ENCODE results near the gene ZNF317. TPM values are rescaled to one million over a fixed set of nuclear protein-coding genes. Genes with fewer than 3 reads are reported as not detected.
A peak's percentile ranks its signal among the peaks of the same experiment; 100 is the strongest.

Gene ZNF317
- 10 to 100 TPM; 27.4 to 40.8 (median 38.1) TPM for polyA plus RNA-seq (ENCODE audit: insufficient read length in 4 of 4)

DNA sequence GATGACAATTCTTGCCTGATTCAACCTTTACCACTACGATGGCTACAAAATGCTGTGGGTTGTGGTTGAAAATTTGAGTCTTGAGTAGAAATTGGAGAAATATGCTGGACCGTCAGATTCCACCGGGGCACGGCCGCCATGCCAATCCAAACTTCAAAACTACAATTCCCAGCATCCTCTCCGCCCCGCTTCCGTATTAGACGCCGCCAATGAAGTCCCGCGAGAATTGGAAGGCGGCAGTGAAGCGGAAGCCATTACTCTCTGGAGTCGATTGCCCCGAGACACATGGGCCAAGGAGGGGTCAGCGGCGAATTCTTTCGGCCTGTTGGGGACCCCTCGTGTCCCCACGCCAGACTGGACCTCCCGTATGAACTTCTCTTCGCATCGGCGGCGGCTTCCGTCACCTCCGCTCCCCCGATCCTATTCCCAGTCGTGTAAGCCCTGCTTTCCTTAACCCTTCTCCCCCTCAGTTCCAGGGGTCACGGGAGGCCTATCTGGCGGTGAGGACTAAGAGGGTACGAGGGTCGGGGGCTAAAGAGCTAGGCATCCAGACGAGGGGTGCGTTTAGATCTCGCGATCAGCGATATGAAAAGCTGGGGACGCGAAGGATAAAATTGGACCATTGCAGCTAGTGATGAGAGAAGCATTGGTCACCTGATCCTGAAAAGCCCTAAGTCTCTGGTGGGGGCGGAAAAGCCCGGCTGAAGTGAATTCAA is at the start of gene ZNF317:
ZNF317 (plus strand) TSS at position 239 of the 716 bp plus-strand sequence. CDS start 15,620 bp downstream, outside the sequence.
- peak; percentile 84 to 94 (median 90) for DNase-seq (ENCODE audit: low read depth in 4 of 4, low spot score in 3 of 4)

DNA sequence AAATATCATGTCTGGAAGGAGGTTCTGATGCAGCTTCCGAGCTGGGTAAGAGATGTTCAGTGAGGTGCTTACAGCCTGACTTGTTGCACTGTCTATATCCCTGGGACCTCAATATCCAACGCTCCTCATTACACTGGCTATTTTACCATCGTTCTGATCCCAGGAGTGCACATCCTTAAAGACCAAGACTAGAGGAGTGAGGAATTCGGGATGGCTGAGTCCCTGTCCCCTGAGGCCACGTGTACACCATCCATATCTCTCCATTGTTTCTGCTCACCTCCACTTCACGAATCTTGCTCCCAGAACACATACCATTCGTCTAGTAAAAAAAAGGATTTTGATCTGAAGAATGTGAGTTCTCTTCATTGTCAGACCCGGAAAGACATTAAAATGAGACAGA is 32.8 kb upstream of the ZNF317 start, which contains the start of gene OR7G2:
OR7G2 (minus strand) TSS at position 101 of the 400 bp plus-strand sequence. CDS start 4,232 bp downstream, outside the sequence.
- DNase-seq (ENCODE audit: low read depth in 4 of 4, low spot score in 3 of 4) = no peak

DNA sequence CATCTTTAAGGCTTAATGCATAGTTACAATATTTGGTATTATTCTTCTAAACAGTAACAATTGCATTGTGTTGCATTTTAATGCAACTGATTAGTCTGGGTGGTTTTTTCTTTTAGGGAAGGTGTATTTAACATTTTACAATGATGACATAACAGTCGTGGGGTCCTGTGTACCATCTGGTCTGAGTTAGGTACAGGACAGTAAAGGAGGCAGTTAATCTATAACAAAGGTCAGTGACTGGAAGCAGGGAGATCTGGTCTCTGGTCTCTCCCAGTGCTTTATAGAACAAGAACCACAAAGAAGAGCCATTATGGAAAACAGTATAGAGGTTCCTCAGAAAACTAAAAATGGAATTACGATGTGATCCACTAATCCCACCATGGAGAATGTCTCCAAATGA is 30.2 kb upstream of the ZNF317 start:
- DNase-seq (ENCODE audit: low read depth in 4 of 4, low spot score in 3 of 4) = no peak

DNA sequence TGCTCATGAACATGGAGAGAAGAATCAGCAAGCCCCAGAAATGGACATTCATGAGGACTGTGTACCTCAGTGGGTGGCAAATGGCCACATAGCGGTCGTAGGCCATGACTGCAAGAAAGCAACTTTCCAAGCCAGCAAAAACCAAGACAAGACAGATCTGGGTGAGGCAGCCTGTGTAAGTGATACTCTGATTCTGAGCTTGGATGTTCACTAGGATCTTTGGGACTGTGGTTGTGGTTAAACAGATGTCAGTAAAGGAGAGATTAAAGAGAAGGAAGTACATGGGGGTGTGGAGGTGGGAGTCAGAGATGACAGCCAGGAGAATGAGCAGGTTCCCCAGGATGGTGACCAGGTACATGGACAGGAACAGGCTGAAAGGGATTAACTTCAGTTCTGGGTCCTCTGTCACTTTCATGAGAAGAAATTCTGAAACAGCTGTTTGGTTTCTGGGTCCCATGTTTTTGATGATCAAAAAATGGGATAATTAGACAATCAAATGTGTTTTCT is 24.8 kb upstream of the ZNF317 start, which contains the start of gene OR7G1:
OR7G1 (minus strand) TSS at position 457 of the 507 bp plus-strand sequence; CDS start at position 457, 0 bp downstream.
- no peak for DNase-seq (ENCODE audit: low read depth in 4 of 4, low spot score in 3 of 4)

DNA sequence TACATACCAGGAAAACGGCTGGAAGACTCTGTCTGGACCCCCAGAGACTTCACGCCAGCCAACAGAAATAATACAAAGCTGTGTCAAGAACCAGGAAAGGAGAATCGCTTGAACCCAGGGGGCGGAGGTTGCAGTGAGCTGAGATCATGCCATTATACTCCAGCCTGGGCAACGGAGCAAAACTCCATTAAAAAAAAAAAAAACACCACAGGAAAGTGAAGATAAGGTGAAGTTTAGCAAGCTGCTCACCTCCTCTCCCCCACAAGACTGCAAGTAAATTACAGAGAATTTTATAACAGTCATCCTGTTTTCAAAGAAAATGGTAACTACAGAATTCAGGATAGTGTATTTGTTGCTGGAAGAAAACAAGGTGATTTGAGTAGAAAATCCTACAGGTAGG is 23.6 kb upstream of the ZNF317 start:
- no peak for DNase-seq (ENCODE audit: low read depth in 4 of 4, low spot score in 3 of 4)

DNA sequence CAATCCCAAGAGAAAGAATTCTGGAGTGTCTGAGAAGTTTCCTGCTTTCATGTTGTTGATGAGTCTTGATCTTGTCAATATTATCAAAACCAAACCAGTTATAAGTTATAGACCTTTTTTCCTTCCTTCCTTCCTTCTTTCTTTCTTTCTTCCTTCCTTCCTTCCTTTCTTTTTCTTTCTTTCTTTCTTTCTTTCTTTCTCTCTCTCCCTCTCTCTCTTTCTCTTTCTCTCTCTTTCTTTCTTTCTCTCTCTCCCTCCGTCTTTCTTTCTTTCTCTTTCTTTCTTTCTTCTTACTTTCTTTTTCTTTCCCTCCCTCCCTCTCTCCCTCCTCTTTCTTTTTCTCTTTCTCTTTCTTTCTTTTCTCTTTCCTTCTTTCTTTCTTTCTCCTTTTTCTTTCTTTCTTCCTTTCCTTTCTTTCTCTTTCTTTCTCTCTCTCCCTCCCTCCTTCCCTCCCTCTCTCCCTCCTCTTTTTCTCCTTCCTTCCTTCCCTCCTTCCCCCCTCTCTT is 13.2 kb upstream of the ZNF317 start, which contains the start of gene OR7G3:
OR7G3 (minus strand) TSS at position 51 of the 506 bp plus-strand sequence; CDS start at position 51, 0 bp downstream.
- no peak for DNase-seq (ENCODE audit: low read depth in 4 of 4, low spot score in 3 of 4)

DNA sequence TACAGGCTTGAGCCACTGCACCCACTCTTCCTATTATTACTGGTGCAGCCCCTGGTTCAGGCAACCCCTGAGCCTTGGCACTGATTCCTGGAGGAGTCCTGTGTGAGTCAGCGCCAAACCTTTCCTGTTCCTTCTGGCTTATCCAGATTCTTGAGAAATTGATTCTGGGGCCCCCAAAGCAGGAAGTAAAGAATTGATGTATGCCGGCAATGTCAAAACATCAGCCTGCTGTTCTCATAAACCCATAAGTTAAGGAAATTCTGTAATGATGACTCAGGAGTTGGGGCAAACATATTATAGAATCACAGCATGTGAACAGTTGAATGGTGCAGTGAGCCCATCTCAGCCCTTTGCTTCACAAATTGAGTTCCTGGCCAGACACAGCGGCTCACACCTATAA is 12.0 kb upstream of the ZNF317 start:
- no peak for DNase-seq (ENCODE audit: low read depth in 4 of 4, low spot score in 3 of 4)

DNA sequence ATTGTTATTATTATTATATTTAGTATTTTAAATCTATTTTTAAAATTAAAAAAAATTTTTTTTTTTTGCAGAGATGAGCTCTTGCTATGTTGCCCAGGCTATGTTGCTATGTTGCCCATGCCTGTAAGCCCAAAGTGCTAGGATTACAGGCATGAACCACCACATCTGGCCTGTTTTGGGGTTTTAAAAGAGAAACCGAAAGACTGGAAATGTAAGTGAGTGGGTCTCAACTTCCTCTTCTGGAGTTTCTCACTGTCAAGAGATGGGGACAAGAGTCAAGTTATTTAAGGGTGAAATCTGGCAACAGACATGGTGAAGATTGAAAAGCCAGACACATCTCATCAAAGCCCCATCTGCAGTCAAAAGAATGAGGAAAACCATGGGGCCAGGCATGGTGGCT is 9.2 kb upstream of the ZNF317 start:
- DNase-seq (ENCODE audit: low read depth in 4 of 4, low spot score in 3 of 4) = no peak

DNA sequence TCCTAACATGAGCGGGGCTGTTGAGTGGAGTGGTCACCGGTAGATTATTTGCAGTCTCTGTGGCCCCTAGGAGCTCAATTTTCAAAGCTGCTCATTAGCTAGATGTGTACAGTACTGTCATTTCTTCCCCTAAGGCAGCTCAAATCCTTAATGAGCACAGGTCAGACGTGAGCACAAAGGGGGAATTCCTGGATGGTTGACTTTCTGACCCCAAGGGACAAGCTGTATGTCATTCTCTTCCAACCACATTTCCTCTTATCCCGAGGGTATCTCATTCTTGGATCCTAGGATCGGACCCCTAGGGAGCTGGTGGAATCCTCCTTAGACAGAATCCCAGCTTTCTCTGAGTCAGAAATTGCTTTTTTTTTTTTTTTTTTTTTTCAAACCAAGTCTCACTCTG is 7.8 kb upstream of the ZNF317 start:
- DNase-seq (ENCODE audit: low read depth in 4 of 4, low spot score in 3 of 4) = no peak

DNA sequence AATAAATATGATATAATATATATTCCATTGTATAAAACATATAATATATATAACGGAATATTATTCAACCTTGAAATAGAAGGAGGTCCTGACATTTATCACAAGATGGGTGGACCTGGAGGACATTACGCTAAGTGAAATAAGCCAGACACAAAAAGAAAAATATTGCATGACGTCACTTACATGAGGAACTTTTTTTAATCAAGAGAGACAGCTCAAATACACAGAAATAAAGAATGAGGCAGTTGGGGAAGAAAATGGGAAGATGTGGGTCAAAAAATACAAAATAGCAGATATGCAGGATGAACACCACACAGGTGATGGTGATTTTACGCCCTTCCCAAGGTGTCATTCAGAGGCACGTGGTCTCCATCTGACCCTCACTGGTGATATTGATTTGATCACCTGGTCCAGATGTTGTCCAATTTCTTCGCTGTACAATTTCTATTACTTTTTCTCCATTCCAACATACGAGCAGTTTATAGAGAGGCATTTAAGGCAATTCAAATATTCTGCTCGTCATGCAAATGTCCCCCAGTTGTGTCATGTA is 513 bp upstream of the ZNF317 start:
- no peak for DNase-seq (ENCODE audit: low read depth in 4 of 4, low spot score in 3 of 4)

DNA sequence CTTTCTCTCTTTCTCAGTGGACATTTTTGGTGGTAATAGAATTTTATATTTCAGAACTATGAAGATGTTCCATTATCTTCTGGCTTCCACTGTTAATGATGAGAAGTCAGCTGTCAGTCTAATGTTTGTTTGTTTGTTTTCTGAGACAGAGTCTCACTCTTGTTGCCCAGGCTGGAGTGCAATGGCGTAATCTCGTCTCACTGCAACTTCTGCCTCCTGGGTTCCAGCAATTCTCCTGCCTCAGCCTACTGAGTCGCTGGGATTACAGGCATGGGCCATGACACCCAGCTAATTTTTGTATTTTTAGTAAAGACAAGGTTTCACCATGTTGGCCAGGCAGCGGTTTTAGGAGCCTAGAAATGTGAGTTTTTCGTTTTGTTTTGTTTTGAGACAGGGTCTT is 4.7 kb downstream of the ZNF317 start:
- no peak for DNase-seq (ENCODE audit: low read depth in 4 of 4, low spot score in 3 of 4)

DNA sequence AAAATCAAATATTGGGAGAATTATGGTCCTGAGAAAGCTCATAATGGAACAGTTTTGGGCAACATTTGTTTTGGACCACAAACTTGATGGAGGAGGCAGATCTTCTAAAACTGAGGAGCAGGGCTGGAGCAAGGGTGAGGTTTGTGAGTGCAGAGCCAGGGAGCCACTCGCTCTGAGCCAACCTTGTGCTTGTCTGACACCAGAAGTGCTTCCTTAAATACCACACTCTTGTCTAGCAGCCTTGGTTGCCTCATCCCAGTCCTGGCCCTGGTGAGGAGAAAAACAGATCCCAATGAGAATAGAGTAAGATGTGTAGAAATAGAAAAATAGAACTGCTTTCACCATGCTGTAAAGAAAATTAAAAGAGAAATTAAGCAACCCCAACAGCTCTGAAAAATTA is 6.7 kb downstream of the ZNF317 start:
- DNase-seq (ENCODE audit: low read depth in 4 of 4, low spot score in 3 of 4) = no peak

DNA sequence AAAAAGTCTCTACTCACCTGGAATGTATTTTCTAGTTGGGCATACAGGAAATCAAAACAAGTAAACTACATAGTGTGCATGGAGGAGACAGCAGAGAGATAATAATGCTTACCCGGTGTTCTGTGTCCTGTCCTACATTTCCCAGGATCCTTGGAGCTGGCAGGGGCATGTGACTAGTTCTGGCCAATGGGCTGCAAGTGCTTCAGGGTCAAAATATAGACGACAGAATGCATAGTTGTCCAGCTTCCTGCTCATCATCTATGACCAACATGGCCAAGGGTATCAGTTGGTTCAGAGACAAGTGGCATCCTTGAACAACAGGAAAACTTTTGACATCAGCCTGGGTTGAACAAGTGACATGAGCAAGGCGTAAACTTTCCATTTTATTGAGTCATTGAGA is 8.5 kb downstream of the ZNF317 start:
- DNase-seq (ENCODE audit: low read depth in 4 of 4, low spot score in 3 of 4) = no peak

DNA sequence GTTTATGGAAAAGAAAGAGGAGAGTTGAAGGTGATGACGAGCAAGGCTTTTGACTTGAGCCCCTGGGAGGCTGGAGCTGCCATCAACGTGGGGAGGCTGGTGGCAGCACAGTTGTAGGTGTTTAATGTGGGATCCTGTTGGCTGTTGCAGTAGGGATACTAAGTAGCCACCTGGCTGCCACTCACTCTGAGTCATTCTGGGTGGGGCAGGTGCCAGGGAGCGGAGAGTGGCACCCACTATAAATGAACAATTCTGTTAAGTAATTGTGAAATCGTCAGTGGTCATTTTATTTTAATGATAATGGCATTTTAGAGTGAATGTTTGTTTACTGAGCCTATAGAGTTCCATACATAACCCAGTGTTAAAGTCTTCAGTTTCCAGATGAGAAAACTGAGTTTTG is 9.8 kb downstream of the ZNF317 start:
- no peak for DNase-seq (ENCODE audit: low read depth in 4 of 4, low spot score in 3 of 4)

DNA sequence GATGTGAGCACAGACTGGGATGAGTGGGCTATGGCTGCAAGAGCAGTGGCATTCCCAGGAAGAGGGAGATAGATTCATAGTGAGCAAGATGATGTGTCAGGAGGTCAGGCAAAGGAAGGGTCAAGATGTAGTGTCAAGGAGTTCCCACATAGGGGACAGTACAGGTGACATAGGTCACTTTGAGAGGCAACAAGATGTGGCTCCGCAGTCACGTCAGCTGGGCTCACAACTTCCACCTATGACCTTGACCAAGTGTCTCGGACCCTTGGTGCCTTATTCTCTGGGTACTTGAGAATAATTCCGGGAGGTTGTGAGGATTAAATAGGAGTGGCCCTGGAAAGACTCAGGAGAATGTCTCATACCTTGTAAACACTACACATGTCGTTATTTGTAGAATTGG is 10.5 kb downstream of the ZNF317 start:
- DNase-seq (ENCODE audit: low read depth in 4 of 4, low spot score in 3 of 4) = no peak

DNA sequence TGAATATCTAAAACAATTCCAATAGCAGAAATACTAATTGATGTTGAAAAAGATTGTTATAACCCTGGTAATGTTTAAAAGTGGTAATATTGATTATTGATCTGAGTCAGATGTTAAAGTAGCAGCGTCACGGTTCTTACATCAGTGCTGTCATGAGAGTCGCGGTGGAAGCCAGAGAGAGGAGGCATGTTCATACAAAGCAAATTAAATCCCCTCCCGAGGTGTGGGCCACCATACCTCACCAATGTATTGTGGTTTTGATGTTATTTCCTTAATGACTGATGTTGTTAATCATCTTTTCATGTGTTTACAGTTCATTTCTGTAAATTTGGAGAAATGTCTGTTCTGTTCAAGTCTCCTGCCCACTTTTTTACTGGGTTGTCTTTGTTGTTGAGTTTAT is 11.2 kb downstream of the ZNF317 start:
- DNase-seq (ENCODE audit: low read depth in 4 of 4, low spot score in 3 of 4) = no peak

DNA sequence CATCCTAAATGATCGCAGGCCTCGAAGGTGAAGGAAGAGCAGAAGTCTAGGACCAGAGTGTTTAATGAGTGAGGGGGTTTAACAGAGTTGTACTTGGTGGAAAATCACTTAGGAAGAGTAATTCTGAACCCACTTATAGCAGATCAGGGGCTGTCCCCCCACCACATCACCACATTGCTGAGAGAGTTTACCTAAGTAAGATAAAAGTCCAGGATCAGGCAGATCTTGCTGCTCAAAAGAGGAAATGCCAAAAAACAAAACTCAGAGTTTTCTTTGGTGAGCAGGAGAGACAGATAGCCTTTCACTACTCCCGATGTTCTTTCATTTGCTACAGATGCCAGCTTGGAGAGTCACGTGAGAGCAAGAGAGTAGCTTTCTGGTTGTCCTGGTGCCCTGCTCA is 15.4 kb downstream of the ZNF317 start:
- no peak for DNase-seq (ENCODE audit: low read depth in 4 of 4, low spot score in 3 of 4)

DNA sequence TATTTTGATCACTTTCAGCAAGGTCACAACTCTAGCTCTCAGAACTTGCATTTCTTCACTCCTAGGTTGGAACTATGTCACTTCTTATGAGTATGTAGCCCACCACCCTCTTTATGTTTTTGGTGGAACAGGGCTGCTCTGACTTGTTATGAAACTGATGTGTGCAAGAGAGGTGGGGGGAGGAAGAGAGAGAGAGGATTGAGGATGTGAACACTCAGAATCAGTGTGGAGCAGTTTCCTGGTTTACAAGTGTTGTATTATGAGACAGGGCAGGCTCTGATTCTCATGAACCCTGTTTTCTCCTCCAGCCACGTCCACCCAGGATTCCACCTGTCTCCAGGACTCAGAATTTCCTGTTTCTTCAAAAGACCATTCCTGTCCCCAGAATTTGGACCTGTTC is 16.1 kb downstream of the ZNF317 start:
- no peak for DNase-seq (ENCODE audit: low read depth in 4 of 4, low spot score in 3 of 4)

DNA sequence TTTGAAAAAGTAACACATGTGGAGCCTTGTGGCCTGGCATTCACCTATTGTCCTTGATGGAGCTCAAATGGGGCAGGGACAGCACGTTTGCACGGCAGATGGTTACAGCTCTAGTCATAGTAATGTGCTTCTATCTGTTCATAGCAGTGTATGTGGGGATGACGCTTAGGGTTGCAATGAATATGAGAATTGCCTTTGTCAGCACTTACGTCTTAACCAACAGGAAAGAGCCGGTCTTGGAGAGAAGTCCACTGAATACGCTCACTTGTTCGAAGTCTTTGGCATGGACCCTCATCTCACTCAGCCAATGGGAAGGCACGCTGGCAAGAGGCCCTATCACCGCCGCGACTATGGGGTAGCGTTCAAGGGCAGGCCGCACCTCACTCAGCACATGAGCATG is 19.7 kb downstream of the ZNF317 start:
- no peak for DNase-seq (ENCODE audit: low read depth in 4 of 4, low spot score in 3 of 4)

DNA sequence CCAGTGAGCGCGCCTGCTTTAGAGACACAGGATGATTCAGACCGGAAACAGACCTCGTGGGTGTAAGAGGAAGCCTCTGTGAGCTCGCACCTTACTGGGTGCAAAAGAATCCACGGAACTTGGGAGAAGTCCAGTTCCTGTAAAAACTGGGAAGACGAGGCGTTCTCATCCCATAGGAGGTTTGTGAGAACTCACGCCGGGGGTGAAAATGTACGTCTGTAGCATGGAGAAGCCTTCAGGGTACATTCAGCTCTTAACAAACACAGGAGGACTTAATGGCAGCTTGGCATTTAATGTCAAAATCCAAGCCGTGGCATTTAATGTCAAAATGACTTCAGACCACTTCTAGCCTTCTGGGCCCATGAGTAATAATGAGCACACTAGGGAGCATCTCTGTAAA is 21.2 kb downstream of the ZNF317 start:
- DNase-seq (ENCODE audit: low read depth in 4 of 4, low spot score in 3 of 4) = no peak

DNA sequence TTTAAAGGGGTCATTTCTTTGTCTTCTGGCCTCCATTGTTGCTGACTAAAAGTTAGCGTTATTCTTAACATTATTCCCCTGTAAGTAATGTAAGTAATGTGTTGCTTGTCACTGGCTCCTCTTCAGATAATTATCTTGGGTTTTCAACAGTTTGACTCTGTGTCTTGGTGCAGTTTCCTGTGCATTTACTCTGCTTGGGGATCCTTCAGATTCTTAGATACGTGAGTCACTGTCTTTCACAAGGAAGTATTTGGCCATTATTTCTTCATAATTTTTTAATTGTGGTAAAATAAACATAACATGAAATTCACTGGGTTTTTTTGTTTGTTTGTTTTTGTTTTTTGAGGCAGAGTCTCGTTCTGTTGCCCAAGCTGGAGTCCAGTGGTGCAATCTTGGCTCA is 25.1 kb downstream of the ZNF317 start:
- no peak for DNase-seq (ENCODE audit: low read depth in 4 of 4, low spot score in 3 of 4)

DNA sequence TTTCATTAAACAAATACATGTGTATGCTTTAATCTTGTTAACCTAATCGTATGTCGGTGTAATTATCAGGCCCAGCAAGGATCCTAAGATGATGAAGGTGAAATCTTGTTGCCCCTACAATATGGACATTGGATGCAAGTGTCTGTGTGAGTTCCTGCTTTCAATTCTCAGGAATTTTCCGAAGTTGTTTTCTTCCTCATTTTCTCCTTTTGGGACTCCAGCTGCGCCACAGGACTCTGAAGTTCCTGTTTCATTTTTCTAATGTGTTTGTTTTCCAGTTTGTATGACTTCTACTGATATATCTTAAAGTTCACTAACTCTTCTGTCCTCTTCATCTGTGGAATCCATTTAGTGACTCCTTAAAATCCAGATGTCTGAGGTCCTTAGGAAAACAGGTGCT is 26.6 kb downstream of the ZNF317 start:
- DNase-seq (ENCODE audit: low read depth in 4 of 4, low spot score in 3 of 4) = no peak

Data from left renal pelvis (tissue), 4 donors.